ENCODE measurements around the gene SAYSD1. TPM values are rescaled to one million over a fixed set of nuclear protein-coding genes. Genes with fewer than 3 reads are reported as not detected.

Gene SAYSD1
- total and polyA plus RNA-seq, 2 of the 8 experiments (the other 6 are each of a cell fraction or from before 2014, with no cell fraction given) = 6.7 to 7.9 TPM

DNA sequence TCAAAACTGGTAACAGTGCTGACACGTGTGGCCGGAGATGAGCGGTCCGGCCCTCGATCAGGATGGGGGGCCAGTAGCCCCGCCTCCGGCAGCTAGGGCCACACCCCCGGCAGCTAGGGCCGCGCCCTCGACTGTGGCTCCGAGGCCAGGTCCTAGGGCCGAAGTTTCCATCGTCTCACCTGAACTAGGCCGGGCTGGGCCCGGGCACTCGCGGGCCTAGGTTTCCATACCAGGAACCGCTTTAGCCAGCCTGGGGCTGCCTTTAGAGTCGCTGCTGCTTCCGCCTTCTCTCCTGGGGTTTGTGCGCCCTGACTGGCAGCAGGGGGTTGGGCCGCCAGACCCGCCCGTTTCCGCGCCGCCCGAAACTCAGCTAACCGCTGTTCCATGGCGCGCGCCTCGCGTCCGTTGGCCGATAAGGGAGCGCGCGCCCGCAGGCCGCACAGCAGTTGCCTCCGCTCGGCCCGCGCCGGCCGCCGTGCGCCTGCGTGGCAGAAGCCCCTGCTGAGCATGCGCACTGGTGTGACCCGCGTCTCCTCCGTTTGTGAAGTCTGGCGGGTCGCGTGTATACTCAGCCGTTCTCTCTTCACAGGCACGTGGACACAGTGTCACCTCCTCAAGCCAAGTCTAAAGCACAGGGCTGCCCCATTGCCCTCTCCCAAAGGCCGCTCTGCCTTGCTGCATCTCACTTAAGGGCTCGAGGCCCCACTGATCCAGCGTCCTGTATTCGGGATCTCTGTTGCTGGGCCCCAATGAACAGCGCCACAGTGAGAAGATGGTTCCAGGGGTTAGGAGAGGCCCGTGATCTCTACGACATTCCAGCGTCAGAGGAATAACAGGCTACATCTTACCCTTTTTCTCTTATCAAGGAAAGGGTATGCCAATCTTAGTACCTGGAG is at the start of gene SAYSD1 (continued):
- TF ChIP-seq, protein P1, sequence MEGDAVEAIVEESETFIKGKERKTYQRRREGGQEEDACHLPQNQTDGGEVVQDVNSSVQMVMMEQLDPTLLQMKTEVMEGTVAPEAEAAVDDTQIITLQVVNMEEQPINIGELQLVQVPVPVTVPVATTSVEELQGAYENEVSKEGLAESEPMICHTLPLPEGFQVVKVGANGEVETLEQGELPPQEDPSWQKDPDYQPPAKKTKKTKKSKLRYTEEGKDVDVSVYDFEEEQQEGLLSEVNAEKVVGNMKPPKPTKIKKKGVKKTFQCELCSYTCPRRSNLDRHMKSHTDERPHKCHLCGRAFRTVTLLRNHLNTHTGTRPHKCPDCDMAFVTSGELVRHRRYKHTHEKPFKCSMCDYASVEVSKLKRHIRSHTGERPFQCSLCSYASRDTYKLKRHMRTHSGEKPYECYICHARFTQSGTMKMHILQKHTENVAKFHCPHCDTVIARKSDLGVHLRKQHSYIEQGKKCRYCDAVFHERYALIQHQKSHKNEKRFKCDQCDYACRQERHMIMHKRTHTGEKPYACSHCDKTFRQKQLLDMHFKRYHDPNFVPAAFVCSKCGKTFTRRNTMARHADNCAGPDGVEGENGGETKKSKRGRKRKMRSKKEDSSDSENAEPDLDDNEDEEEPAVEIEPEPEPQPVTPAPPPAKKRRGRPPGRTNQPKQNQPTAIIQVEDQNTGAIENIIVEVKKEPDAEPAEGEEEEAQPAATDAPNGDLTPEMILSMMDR (IDR thresholded peaks at IDR 0.05; ENCODE audit: control extremely low read depth in 1 of 3, insufficient read depth in 1 of 3, low read depth in 1 of 3, low read length in 3 of 3) = no peak
- peak; percentile 85 for TF ChIP-seq TAF1 (IDR thresholded peaks at IDR 0.05; ENCODE audit: low read depth, low read length)
- TF ChIP-seq PHF8 (conservative IDR thresholded peaks at IDR 0.05; ENCODE audit: low read depth, low read length) = peak; percentile 97
- no peak for TF ChIP-seq EZH2 (IDR thresholded peaks at IDR 0.05; ENCODE audit: low read depth, low read length, severe bottlenecking)
- 0 out of 3 replicates have a peak, but pooled peaks of 1 of the 2 experiments have one; percentile 45 for TF ChIP-seq EP300 (IDR thresholded peaks at IDR 0.05; ENCODE audit: borderline replicate concordance in 1 of 2, low read depth in 2 of 2, low read length in 2 of 2)
- TF ChIP-seq CREB1 (IDR thresholded peaks at IDR 0.05) = no peak
- TF ChIP-seq CEBPB (IDR thresholded peaks at IDR 0.05; ENCODE audit: low read depth, low read length) = no peak
- no peak for TF ChIP-seq CBX5 (IDR thresholded peaks at IDR 0.05; ENCODE audit: low read depth, low read length)
- TF ChIP-seq TBP (IDR thresholded peaks at IDR 0.05; ENCODE audit: low read depth, low read length) = peak; percentile 81
- no peak for TF ChIP-seq SIX5 (IDR thresholded peaks at IDR 0.05; ENCODE audit: low read depth, low read length)
- no peak for TF ChIP-seq USF2 (IDR thresholded peaks at IDR 0.05; ENCODE audit: low read length)
- no peak for TF ChIP-seq RNF2 (IDR thresholded peaks at IDR 0.05; ENCODE audit: borderline replicate concordance, low read depth, low read length, missing control alignments, poor library complexity, severe bottlenecking)
- no peak for TF ChIP-seq MAFK (IDR thresholded peaks at IDR 0.05; ENCODE audit: low read depth, low read length)
- TF ChIP-seq SP2 (IDR thresholded peaks at IDR 0.05; ENCODE audit: low read length) = no peak
- TF ChIP-seq BACH1 (IDR thresholded peaks at IDR 0.05; ENCODE audit: low read length) = no peak
- TF ChIP-seq E2F6 (IDR thresholded peaks at IDR 0.05) = peak; percentile 95
- no peak for TF ChIP-seq POU5F1 (IDR thresholded peaks at IDR 0.05; ENCODE audit: low read depth, low read length)
- no peak for TF ChIP-seq BRCA1 (IDR thresholded peaks at IDR 0.05; ENCODE audit: low read depth, low read length)

Measured in H1 (cell line).